GM21576 (cell line): ENCODE measurements around the gene PTPRD.

ENCODE experiments used
- ATAC-seq: cut with Tn5 transposase; IDR thresholded peaks from one replicate; pipeline ENCODE4 v1.9.1; 2021; ENCODE audit warnings: mild to moderate bottlenecking, moderate library complexity; ENCODE audit not compliant: unreplicated experiment

PTPRD gene

DNA sequence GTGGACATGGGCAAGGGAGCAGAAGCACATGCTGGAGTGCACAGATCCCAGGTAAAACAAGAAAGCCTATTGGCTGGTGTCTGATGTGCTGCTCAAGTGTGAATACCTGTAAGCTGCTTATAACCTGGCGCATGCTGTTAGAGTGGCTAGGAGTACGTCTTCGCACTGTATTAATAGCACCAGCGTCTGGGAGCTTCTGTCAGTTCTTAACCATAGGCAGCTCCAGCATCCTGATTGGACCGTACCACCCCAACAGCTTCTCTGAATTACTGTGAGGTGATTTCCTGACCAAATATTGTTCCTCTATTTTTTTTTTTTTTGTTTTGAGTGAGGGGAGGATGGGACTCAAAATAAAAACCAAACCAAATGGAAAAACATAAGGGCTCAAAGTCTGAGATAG lies 987.6 kb downstream of the PTPRD start:
- no peak for ATAC-seq

GRCh38 chr9:9623506-9623905 lies 989.3 kb downstream of the PTPRD start:
- ATAC-seq, result no peak

DNA sequence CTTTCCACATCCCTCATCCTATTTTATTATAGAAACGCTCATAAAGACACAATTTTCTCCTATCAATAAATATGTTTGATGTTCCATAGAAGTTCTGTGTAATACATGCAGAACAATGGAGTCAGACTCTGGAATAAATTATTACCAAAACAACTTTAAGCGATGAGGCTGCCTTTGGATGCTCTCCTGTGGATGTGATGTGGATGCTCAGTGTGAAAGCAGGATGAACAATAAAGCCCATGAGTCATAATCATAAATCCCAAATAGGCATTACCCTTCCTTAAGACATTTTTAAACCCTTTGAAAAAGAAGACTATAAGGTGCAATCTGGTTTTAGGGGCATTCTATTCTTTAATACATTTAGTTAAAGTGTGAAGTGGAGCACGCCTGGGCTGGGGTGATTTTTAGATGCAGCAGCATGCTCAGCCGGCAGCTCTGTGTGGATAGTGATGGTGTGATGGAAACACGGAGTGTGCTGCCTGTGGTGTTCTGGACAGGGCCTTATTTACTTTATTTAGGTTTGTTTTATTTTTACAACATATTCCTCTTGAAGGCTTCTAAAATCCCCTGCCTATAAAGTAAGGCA lies 991.4 kb downstream of the PTPRD start:
- ATAC-seq, result no peak

GRCh38 chr9:9620736-9621135 lies 992.1 kb downstream of the PTPRD start:
- ATAC-seq, result no peak

GRCh38 chr9:9615086-9615485 lies 997.7 kb downstream of the PTPRD start:
- ATAC-seq, result no peak

DNA sequence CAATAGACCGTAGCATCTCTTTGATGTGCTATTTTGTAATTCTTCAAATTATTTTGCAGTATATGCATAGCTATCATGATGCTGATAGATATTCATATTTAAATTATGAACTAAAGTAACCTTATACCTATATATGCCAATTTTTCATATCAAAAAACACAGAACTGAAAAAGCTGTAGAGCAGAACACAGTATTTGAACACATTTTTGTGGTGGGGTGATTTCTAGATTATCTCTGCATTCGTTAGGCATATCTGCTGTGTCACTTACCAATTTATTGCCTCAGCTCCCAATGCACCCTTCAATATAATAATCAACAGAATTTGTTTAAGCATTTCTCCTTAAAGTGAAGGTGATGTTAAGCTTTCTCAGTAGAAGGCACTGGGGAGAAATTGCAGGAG lies 998.2 kb downstream of the PTPRD start:
- no peak for ATAC-seq

DNA sequence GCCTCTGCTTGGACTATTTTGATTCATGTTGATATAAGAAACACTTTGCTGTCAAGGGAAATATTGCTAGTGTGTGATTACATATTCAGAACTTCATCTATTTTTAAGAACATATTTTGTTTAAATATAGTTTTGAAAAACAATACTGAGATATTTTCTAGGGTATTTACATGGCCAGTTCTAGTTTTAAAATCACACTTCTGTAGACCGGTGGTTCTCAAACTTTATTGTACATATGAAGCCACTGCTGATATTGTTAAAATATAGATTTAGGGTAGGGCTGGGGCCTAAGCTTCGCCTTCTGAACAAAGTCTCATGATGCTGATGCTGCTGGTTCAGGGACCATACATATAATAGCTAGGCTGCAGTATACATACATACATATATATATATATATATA lies 1000.0 kb downstream of the PTPRD start:
- peak; percentile 39 for ATAC-seq

- peak; percentile 61 for ATAC-seq
Observed at GRCh38 chr9:9612270-9612669, 1000.5 kb downstream of the PTPRD start.

DNA sequence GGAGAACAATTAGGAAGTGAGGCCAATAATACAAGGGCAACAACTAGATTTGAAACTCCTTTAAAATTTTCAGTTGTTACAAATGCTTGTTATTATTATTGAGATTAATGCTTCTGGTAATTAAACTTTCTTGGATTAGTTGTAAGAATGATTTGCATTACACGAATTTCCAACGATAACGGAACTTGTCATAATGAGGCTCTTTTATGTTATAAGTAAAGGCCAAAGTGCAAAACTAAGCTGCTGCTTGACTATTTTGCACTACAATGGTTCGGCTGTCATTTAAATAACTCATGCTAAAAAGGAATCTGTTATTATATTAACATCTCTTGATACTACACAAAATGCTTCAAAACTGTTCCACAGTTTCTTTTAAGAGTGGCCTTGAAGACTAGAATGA lies 1007.1 kb downstream of the PTPRD start:
- ATAC-seq, result no peak

DNA sequence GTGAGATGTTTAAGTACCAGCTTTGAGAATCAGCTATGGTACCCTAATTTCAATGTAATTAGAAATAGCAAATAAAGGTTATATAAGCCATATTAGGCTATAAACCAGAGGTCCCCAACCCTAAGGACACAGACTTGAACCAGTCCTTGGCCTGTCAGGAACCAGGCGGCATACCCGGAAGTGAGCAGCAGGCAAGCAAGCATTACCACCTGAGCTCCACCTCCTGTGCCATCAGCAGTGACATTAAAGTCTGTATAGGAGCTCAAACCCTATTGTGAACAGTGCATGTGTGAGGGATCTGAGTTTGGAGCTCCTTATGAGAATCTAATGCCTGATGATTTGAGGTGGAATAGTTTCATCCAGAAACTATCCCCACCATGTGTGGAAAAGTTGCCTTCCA lies 1009.5 kb downstream of the PTPRD start:
- ATAC-seq, result no peak

- no peak for ATAC-seq
Observed at GRCh38 chr9:9598723-9599122, 1014.1 kb downstream of the PTPRD start.

- no peak for ATAC-seq
Observed at GRCh38 chr9:9592104-9592503, 1020.7 kb downstream of the PTPRD start.

DNA sequence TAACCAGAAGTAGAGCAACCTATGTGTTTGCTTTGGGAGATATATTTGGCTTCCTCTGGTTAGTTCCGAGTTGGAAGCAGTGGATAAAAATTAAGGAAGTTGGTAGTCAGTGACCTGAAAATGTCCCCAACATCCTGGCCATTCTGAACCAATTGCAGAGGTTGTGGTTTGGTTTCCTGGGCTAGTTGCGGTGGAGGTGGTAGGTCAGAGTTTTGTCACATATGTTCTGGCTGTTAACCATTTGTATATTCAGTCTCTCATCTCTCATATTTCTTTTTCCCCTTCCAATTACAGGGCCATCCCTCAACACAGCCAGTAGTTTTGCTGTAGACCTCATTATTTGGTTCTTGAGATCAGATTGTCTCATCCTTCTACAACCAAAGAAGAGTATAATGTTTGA lies 1026.9 kb downstream of the PTPRD start:
- no peak for ATAC-seq

DNA sequence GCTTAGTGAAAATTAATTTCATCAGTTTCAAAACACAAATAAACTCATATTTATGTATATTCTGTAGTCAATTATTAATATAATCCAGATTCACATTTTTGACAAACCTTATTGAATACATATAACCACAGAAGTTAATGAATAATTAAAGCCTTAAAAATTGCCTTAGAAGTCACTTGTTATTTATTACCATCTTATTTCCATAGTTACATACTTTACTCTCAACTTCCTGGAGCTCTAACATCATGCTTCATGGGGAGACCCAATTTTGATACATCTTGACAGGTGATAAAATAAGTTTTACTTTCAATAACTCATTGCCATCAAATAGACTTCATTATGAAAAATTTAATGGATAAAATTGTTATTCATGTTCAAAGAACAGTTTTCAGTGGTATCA lies 1038.7 kb downstream of the PTPRD start:
- no peak for ATAC-seq

DNA sequence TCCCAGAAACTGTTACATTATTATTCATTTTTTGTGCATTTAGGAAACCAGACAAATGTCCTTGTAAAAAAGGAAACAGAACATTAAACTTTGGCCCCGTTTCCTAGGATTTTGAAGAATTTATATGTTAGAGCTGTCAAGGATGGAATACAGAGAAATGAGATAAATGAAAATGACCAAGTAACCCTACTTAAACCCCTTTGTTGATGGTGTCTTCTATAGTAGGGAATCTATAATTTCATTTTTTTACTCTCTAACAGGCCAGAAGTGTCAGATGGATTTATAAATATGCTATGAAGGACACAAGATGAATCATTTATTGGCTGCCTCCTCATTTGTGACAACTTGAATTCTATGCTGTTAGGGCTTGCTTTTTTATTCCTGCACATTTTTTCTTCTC lies 1047.1 kb downstream of the PTPRD start:
- no peak for ATAC-seq

- ATAC-seq, result no peak
Observed at GRCh38 chr9:9563817-9564216, 1049.0 kb downstream of the PTPRD start.

DNA sequence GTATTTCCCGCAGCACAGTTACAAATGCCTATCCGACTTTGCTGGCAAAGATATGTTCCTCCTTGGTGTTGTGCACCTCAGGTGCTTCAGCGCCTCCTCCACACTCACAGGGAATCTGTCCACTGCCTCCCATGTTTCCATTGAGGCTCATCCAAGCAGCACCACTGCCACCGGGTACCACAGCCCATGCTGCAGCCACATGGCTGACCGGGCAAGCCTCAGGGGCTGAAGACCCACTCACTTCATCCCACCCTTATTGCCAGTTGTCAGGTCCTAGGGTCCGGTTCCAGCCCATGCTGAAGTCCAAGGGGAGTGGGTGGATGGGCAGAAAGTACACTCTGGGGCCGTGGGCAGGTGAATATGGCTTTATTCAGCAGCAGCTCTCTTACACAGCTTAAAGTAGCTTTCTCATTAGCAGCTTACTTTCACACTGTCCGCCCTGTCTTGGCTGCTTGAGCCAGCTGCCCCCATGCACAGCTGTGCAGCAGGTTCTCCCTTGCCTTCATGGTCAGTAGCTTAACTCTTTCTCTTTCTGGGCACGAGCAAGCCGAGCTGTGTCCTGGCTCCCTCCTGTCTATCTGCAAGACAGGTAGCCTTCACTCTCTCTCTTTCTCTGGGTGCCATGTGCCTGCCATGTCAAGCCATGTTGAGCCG lies 1052.3 kb downstream of the PTPRD start:
- no peak for ATAC-seq

GRCh38 chr9:9558907-9559306 lies 1053.9 kb downstream of the PTPRD start:
- no peak for ATAC-seq

GRCh38 chr9:9557804-9558334 lies 1054.9 kb downstream of the PTPRD start:
- ATAC-seq, result no peak

DNA sequence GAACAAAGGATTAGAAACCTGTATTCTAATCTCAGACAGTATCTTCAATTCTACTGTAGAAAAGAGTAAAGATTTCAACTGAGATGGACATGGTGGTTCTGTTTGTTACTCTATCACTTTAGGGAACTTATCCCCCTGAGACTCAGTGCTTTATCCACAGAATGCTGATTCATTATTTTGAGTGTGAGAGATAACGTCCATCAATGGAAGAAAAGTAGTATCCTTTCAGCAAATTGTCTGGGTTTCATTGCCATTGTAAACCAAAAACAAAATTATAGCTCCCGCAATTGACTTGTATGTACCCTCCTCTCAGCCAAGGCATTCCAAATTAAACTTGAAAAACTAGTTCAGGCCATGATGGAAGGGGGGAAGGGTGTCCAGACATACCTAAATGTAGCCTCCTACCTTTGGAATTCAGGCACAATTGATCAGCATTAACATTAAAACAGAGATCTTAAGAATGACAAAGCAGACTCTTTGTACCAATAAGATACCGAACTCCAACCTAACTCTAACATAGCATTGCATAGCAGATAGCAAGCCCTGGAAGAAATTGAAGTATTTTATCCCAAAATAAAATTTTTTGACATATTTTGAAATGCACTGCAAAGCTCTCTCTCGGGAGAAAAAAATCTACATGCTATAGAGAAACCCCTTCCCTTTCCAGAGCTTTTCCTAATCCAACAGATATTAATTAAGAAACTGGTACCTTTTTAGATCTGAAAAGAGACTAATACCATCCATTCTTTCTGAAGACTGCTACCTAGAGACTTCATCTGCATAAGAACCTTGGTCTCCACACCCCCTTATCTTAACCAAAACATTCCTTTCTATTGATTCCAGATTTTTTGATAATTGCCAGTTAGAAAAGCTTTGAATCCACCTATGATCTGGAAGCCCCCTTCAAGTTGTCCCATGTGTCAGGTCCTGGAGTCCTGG lies 1055.7 kb downstream of the PTPRD start:
- no peak for ATAC-seq

DNA sequence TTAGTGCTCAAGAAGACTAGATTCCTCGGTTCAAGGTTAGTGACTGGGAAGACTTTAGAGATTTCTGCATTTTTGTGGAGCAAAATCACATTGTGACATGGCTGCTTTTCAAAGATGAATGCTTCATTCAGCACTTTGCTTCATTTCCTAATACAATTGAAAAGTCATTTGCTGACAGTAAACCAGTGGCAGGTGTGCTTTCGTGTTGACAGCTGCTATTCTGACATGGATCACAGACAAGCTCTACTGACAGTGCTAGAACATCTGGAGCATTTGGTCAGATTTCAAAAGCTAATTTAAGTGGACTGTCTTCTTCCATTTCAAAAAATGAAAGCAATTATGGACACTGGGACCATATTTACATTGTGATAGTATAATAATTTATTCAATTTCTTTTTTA lies 1060.1 kb downstream of the PTPRD start:
- no peak for ATAC-seq

DNA sequence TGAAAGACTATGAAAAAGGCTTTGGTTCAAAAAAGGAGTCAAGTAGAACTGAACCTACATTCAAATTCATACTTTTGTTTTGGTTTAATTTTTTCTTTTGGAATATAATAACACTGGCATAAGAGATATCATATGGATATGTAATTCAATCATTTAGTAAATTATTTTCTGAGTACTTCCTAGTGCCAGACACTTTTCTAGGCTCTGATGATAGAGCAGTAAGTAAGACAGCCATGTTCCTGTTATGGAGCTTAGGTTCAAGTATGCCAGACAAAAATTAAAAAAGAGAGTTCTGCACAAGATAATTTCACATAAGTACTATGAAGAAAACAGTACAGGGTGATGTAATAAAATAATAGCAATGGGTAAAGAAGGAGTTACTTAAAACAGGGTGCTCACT lies 1074.0 kb downstream of the PTPRD start:
- no peak for ATAC-seq
